ENCODE results near the gene COX7A2L. TPM values are rescaled to one million over a fixed set of nuclear protein-coding genes. Genes with fewer than 3 reads are reported as not detected.

Gene COX7A2L
- total RNA-seq, 2 experiments from 2014 or later, result 113 to 115 TPM

DNA sequence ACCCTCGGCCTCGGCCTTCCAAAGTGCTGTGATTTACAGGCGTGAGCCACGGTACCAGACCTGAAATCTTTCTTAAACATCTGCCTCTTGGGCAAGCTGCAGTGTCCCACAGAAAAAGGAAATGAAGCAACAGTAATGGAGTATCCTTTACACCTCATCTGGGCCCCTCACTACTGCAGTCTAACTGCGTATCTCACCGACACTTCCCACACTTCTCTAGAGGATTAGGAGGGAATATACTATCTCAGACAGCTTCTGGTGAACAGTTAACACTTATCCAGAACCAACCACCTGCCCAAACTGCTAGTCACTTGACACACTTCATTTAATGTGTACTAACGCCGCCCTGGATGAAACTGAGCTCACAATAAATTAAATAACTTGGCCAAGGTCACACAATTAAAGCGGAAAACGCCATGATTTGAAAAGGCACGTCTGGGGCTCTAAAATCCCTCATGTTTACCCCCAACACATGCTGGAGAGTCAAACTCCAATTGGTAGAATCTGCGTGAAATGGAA lies 993 bp downstream of the COX7A2L start:
- ATAC-seq, result no peak
- H3K4me1 Mint-ChIP-seq (ENCODE audit: low read depth), result peaks cover 50% of the 10 kb centered on the region
- intact Hi-C loops (cut with micrococcal nuclease), result loop anchor here (5.0 kb wide), 1 partner anchor 263 kb away; no protein-coding TSS in a partner anchor
- H3K27ac Mint-ChIP-seq, result peak overlapping the region; percentile 99
- peak overlapping the region; percentile 89 for H3K4me3 Mint-ChIP-seq
- peaks cover 14% of the 10 kb centered on the region for H3K36me3 Mint-ChIP-seq (ENCODE audit: low read depth)
- ChIA-PET POLR2A (interaction anchor here (0.6 to 1.1 kb wide), 3 partner anchors 16 to 103 kb away, joined by 4 read pairs; no protein-coding TSS in a partner anchor), CTCF (interaction anchor here (1.0 to 1.5 kb wide), 6 partner anchors 32 to 507 kb away, joined by 3 to 5 read pairs (median 3); partner anchors contain the start of gene KCNG3)
- no peak for TF ChIP-seq CTCF (IDR thresholded peaks at IDR 0.05)
- H3K9me3 Mint-ChIP-seq, result no peaks in the 10 kb centered on the region
- no peaks in the 10 kb centered on the region for H3K27me3 Mint-ChIP-seq
- DNase-seq, result peak; percentile 40

DNA sequence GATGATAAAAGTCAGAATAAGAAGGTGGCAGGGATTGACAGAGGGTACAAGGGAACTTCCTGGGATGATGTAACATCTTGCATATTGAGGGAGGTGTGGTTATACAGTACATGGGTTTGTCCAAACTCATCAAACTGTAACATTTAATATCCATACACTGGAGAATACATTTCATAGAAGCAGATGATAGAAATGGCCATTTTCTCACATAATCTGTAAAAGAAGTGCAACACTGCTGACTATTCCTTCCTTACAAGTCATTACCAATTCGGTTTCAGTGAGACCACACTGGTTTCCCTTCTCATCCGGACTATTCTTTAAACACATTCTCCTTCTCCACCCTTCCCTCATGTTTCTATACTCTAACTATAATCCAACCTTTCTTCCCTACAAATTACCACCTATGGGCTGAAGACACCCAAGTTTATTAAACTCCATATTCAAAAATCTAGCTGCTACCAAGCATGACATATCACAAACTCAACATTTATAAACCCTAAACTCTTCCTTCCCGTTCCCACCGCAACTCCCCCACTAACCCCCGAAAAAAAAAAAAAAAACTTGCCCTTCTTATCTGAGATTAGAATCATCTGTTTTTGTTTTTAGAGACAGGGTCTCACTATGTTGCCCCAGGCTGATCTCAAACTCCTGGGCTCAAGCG lies 1.6 kb downstream of the COX7A2L start:
- Mint-ChIP-seq H3K4me1 (ENCODE audit: low read depth) (peaks cover 56% of the 10 kb centered on the region), H3K36me3 (ENCODE audit: low read depth) (peaks cover 14% of the 10 kb centered on the region), H3K27me3 (no peaks in the 10 kb centered on the region), H3K4me3 (peak overlapping the region; percentile 89), H3K9me3 (no peaks in the 10 kb centered on the region), H3K27ac (peak overlapping the region; percentile 99)
- no peak for TF ChIP-seq CTCF (IDR thresholded peaks at IDR 0.05)
- ChIA-PET POLR2A (interaction anchor here (0.6 to 1.1 kb wide), 4 partner anchors 16 to 137 kb away, joined by 3 to 4 read pairs (median 4); no protein-coding TSS in a partner anchor), CTCF (interaction anchor here (1.0 to 1.5 kb wide), 6 partner anchors 23 to 305 kb away, joined by 3 to 5 read pairs (median 3); partner anchors contain the start of gene KCNG3)
- intact Hi-C loops (cut with micrococcal nuclease), result no loop called here
- DNase-seq (peak; percentile 31), ATAC-seq (no peak)

DNA sequence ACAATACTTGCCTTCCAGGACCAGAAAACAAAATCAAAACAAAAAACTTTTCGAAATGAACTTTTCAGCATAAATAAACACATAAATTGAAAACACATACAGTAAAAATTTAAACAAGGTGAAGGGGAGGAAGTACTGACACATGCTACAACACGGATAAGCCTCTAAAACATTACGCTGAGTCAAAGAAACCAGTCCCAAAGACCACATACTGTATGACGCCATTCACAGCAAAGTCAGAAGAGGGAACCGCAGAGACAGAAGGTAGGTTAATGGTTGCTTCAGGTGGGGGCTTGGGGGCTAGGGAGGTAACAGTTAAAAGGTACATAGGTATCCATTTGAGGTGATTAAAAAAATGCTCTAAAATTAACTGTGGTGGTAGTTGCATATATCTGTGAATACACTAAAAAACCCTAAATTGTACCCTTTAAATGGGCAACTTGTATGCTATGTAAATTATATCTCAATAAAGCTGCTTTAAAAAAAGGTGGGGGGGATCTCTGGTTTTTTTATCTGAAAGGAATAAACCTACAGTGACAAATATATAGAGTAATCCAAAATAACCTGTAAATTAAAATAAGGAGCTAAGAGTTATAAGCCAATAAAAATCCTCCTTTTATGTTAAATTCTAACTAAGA lies 7.1 kb downstream of the COX7A2L start:
- Mint-ChIP-seq H3K27ac (peak overlapping the region; percentile 76), H3K36me3 (ENCODE audit: low read depth) (peaks cover 40% of the 10 kb centered on the region), H3K9me3 (no peaks in the 10 kb centered on the region), H3K27me3 (no peaks in the 10 kb centered on the region), H3K4me3 (no peak overlapping the region), H3K4me1 (ENCODE audit: low read depth) (peaks cover 53% of the 10 kb centered on the region)
- CTCF ChIA-PET, result interaction anchor here (2.1 to 2.3 kb wide), 3 partner anchors 8 to 33 kb away, joined by 4 to 6 read pairs (median 5); no protein-coding TSS in a partner anchor
- no peak for TF ChIP-seq CTCF (IDR thresholded peaks at IDR 0.05)
- POLR2A ChIA-PET, result interaction anchor here (0.9 kb wide), 1 partner anchor 11 kb away, joined by 3 read pairs; no protein-coding TSS in a partner anchor
- ATAC-seq, result peak; percentile 83
- DNase-seq, result peak; percentile 31
- intact Hi-C loops (cut with micrococcal nuclease), result no loop called here

GRCh38 chr2:42351864-42352263 lies 9.2 kb downstream of the COX7A2L start:
- Mint-ChIP-seq H3K4me3 (no peak overlapping the region), H3K4me1 (ENCODE audit: low read depth) (peaks cover 34% of the 10 kb centered on the region), H3K27ac (no peak overlapping the region), H3K27me3 (no peaks in the 10 kb centered on the region), H3K36me3 (ENCODE audit: low read depth) (peaks cover 43% of the 10 kb centered on the region), H3K9me3 (no peaks in the 10 kb centered on the region)
- intact Hi-C loops (cut with micrococcal nuclease), result no loop called here
- DNase-seq (no peak), ATAC-seq (no peak)
- TF ChIP-seq CTCF (IDR thresholded peaks at IDR 0.05), result no peak
- ChIA-PET CTCF (interaction anchor here (1.2 to 2.1 kb wide), 3 partner anchors 8 to 265 kb away, joined by 3 to 6 read pairs (median 5); no protein-coding TSS in a partner anchor), POLR2A (interaction anchor here (1.2 kb wide), 1 partner anchor 9 kb away, joined by 3 read pairs; the partner anchor contains the start of gene COX7A2L)

Measured in activated CD8-positive, alpha-beta T cell treated with anti-CD3 and anti-CD28 coated beads for 36 hours (primary cell).